PFSK-1 (cell line): ENCODE measurements around the gene PLSCR1.

Experiments
- FOXP2 ChIP-seq: optimal IDR thresholded peaks from 2 replicates; pipeline ENCODE3; 2011; ENCODE audit warnings: borderline replicate concordance, control low read depth, inconsistent platforms; ENCODE audit not compliant: insufficient read depth; ENCODE audit errors: extremely low read length, extremely low read depth
- POLR2AphosphoS5 ChIP-seq: IDR thresholded peaks from 2 replicates; pipeline ENCODE4 v1.6.1; 2012; ENCODE audit warnings: low read depth, mild to moderate bottlenecking, control low read depth, low read length, moderate library complexity
- SIN3A ChIP-seq: IDR thresholded peaks from 2 replicates; pipeline ENCODE4 v1.6.1; 2012; ENCODE audit warnings: mild to moderate bottlenecking, low read length, moderate library complexity, borderline replicate concordance; ENCODE audit not compliant: insufficient read depth
- TAF1 ChIP-seq: IDR thresholded peaks from 2 replicates; pipeline ENCODE4 v1.6.1; 2012; ENCODE audit warnings: low read length, control low read depth, borderline replicate concordance; ENCODE audit not compliant: insufficient read depth
- TF ChIP-seq, protein P1 (sequence below), 2 experiments: IDR thresholded peaks; 2 replicates each; pipeline versions ENCODE4 v1.6.1 to v1.8.0; 2011 to 2012; ENCODE audit warnings: low read depth in 2 of 2, low read length in 2 of 2, control low read depth in 1 of 2, inconsistent platforms in 1 of 2, mild to moderate bottlenecking in 1 of 2, moderate library complexity in 1 of 2; ENCODE audit not compliant: insufficient read depth in 1 of 2

The PLSCR1 gene

DNA sequence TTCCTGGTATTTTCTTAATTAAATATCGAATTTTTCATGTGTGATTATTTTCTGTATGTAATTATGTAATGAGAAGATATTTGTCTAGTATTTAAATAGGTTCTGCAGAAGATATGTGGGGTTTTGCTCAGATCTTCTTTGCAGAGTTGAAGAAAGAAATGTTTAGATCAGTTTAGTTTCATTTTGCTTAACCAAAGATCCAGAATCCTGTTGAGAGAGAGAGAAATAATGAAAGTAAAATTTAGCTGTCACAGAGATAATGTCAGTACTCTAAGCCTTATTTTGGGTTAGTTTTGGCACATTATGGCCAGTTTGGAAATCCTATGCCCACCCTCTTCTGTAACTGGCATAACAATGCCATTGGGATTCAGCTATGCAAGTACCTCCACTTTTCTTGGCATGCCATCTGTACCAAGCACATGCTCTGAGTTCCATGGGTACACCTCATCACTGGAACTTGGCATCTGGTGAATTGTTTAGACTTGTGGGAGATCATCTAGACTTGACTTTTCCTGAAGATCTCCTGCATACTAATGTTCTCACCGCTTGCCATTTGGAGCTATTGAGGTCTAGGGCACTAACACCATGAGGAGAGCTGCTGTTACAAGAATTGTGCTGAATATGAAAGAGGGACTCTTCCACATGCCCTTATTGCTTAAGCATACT, 30.9 kb downstream of the PLSCR1 start:
- TF ChIP-seq TAF1, result no peak
- TF ChIP-seq, protein P1, sequence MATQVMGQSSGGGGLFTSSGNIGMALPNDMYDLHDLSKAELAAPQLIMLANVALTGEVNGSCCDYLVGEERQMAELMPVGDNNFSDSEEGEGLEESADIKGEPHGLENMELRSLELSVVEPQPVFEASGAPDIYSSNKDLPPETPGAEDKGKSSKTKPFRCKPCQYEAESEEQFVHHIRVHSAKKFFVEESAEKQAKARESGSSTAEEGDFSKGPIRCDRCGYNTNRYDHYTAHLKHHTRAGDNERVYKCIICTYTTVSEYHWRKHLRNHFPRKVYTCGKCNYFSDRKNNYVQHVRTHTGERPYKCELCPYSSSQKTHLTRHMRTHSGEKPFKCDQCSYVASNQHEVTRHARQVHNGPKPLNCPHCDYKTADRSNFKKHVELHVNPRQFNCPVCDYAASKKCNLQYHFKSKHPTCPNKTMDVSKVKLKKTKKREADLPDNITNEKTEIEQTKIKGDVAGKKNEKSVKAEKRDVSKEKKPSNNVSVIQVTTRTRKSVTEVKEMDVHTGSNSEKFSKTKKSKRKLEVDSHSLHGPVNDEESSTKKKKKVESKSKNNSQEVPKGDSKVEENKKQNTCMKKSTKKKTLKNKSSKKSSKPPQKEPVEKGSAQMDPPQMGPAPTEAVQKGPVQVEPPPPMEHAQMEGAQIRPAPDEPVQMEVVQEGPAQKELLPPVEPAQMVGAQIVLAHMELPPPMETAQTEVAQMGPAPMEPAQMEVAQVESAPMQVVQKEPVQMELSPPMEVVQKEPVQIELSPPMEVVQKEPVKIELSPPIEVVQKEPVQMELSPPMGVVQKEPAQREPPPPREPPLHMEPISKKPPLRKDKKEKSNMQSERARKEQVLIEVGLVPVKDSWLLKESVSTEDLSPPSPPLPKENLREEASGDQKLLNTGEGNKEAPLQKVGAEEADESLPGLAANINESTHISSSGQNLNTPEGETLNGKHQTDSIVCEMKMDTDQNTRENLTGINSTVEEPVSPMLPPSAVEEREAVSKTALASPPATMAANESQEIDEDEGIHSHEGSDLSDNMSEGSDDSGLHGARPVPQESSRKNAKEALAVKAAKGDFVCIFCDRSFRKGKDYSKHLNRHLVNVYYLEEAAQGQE (IDR thresholded peaks at IDR 0.05; ENCODE audit: insufficient read depth in 1 of 2, low read depth in 2 of 2, low read length in 2 of 2), result no peak
- TF ChIP-seq FOXP2, result no peak
- no peak for TF ChIP-seq POLR2AphosphoS5
- no peak for TF ChIP-seq SIN3A

GRCh38 chr3:146511402-146512134, 32.8 kb downstream of the PLSCR1 start:
- TF ChIP-seq FOXP2, result no peak
- no peak for TF ChIP-seq TAF1
- TF ChIP-seq SIN3A, result no peak
- TF ChIP-seq, protein P1 (IDR thresholded peaks at IDR 0.05; ENCODE audit: insufficient read depth in 1 of 2, low read depth in 2 of 2, low read length in 2 of 2), result no peak
- no peak for TF ChIP-seq POLR2AphosphoS5

GRCh38 chr3:146507331-146508120, 36.9 kb downstream of the PLSCR1 start:
- TF ChIP-seq SIN3A (no peak), TAF1 (no peak), FOXP2 (no peak), POLR2AphosphoS5 (no peak)
- TF ChIP-seq, protein P1 (IDR thresholded peaks at IDR 0.05; ENCODE audit: insufficient read depth in 1 of 2, low read depth in 2 of 2, low read length in 2 of 2), result no peak

- TF ChIP-seq, protein P1 (IDR thresholded peaks at IDR 0.05; ENCODE audit: insufficient read depth in 1 of 2, low read depth in 2 of 2, low read length in 2 of 2), result no peak
- TF ChIP-seq SIN3A, result no peak
- TF ChIP-seq FOXP2, result no peak
- no peak for TF ChIP-seq POLR2AphosphoS5
- TF ChIP-seq TAF1, result no peak
Observed at GRCh38 chr3:146505516-146505915, 38.9 kb downstream of the PLSCR1 start.
